Activated CD4-positive, alpha-beta T cell treated with anti-CD3 and anti-CD28 coated beads for 24 hours (primary cell): Measurements from ENCODE around the gene MAN2B2.
"Not testable (repeated sequence)": the region's sequence is repeated elsewhere in the genome, so short reads cannot be mapped to it uniquely, and the experiment has no call there.

ENCODE experiments used
- DNase-seq, 2 donors: peaks; one replicate each; pipeline ENCODE4 v3.0.0-alpha.2; 2020; ENCODE audit warnings: low read depth in 2 of 2

MAN2B2 gene

DNA sequence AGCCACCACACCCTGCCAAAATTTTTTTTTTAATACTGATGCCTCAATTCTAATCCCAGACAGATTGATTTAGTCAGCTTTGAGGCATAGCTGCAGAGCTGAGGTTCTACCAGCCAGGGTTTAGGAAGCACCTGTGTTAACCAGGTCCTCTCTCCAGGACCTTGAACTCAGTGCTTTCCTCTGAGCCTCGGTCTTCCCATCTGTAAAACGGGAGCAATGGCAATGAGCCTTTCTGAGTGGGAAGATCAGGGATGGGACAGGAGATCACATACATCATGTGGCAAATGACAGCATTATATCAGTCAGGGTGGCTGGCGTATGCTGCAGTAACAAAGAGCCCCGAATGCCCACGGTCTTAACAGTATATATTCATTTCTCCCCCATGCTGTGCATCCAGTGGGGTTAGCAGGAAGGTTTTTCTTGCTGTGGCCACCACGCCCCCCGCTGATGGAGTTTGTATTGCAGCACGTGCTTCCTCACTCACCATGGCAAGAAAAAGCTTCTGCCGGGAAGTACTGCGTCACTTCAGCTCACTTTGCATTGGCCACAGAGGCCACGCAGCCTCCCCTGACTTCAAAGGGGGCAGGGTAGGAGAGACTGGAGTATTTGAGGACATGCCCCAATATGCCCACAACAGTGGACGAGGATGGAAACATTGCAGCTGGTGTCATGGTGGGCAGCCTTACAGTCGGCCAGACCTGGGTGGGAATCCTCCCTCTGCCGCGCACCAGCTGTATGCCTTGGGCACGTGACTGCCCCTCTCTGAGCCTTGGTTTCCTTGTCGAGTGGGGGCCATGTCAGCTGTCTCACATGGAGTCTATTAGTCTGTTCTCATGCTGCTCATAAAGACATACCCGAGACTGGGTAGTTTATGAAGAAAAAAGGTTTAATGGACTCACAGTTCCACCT lies 41.4 kb downstream of the MAN2B2 start:
- DNase-seq, result no peak

DNA sequence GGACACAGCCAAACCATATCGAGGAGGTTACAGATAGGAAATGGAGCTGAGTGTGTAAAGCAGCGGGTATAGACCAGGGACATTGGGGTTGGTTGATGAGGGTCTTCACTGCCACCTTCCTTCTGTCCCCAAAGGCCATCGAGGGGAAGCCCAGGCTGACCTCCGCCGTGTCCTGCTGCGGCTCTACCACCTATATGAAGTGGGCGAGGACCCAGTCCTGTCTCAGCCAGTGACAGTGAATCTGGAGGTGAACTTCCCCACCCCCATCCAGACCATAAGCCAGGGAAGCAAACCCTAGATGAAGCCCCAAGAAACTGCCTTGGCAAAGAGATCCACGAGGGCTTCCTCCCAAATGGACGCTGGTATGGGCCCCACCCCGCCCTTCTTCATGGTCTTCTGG lies 42.3 kb downstream of the MAN2B2 start:
- no peak for DNase-seq

DNA sequence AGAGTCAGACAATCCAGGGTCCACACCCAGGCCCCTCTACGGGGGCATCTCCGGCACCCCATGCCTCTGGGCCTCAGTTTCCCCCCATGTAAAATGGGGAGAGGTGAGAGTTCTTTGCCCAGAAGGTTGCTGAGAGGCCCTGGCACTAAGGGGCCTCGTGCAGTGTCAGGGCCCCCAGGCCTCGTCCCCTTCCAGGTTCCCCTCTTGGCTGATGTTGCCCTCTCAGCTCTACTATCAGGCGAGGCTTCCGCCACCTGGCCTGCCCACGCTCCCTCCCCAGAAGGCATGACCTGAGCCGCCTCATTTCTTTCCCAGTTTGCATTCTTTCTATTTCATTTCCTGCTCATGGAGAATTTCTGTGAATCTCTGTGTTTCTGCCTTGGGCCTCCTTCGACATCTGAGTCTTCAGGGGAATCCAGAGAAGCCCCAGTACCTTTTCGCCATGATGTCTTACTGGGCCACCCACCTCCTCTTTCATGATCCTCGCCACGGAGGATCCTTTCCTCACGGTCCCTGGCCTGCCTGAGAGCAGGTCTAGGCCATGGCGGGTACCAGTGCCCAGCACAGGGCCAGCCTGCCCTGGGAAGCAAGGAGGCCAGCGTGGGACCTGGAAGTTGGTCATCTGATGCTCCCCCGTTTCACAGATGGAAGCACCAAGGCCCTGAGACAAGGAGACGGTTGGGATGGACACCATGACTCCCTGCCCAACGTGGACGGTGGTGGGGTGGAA lies 43.6 kb downstream of the MAN2B2 start:
- DNase-seq, result no peak

GRCh38 chr4:6619116-6619465 lies 44.1 kb downstream of the MAN2B2 start:
- no peak for DNase-seq

DNA sequence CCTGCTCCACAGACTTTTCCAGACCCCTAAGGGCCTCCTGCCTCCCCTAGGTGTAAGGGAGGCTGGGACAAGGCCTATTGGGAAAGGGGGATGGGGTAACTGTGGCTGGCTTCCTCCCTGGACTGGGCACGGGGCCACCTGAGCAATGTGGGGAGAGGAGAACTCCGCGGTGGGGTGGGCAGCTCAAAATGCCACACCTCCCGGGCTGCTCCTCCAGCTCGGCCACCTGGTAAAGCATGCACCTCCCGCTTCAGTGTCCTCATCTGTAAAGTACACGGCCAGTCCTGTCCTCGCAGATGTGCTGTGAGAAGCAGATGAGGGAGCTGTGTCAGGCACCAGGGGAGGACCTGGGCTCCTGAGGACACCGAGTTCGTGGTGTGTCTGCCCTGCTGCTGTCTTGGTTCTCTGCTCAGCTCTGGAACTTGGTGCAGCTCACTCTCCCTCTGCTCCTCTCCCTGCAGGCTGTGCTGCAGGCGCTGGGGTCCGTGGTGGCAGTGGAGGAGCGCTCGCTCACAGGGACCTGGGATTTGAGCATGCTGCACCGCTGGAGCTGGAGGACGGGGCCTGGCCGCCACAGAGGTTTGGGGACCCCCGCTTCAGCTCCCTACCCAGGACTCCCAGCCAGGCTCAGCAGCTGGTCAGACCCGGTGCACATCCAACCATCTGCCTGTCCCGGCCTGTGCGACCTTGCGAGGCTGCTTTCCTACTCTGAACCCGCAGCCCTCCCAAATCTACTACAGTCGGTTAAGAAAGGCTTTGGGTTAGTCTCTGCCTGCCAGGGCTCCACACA lies 44.7 kb downstream of the MAN2B2 start:
- DNase-seq, result no peak

GRCh38 chr4:6620296-6620695 lies 45.3 kb downstream of the MAN2B2 start:
- DNase-seq, result no peak

DNA sequence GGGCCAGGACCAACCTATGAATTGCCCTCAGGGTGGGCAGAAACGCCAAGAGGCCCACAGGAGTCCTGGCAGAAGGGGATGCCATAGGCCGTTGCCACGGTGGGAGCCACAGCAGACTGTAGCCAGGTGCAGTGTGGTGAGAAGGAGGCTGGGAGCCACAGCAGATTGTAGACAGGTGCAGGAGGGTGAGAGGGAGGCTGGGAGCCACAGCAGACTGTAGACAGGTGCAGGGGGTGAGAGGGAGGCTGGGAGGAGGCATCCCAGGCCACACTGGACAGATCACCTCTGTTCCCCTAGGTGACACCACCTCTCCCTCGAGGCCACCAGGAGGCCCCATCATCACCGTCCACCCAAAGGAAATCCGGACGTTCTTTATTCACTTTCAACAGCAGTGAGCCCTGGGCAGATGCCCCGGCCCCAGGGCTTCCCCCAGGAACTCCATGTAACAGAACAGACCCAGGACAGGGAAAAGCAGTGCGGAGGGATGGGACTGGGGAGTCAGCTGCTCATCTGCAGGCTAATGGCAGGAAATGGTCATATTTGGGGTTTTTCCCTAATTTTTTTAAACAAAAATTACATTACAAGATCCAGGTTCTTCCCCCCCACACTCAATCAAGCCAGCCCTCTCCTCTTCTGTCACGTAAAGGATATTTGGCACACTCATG lies 46.0 kb downstream of the MAN2B2 start:
- no peak for DNase-seq

GRCh38 chr4:6621556-6621927 lies 46.6 kb downstream of the MAN2B2 start:
- no peak for DNase-seq

DNA sequence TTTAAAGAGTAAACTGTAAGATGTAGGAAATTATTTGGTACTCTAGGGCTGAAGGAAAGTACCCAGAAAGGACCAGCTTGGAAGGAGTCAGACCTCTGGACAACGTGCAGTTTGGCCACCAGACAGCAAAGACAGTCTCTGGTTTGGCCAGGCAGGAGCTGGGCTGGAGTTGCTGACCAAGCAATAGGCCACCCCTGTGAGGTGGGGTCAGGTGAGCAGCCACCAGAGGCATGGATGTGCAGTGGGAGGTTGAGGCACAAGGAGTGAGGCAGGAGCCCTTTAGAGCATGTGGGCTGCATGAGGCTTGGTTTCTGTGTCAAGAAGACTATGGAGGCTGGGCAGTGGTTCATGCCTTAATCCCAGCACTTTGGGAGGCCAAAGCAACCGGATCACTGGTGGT lies 47.8 kb downstream of the MAN2B2 start:
- DNase-seq, result no peak

- DNase-seq, result no peak
Measured at GRCh38 chr4:6625256-6625655, 50.3 kb downstream of the MAN2B2 start.

DNA sequence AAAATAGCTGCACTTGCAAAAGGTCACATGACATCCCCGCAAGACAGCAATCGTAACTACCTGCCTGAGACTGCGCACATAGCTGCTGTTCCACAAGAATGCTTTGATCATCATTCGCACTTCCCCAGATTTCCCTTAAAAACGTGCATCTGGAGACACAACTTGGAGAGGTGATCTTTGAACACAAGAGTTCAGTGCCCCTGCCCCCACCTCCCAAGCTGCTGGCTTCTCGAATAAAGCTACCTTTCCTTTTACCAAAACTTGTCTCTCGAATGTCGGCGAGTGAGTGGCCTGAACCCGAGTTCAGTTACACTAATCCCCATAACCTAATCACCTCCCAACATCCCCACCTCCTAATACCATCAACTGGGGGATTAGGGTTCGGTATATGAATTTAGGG lies 51.1 kb downstream of the MAN2B2 start:
- no peak for DNase-seq

- DNase-seq, result no peak
Measured at GRCh38 chr4:6627832-6628231, 52.8 kb downstream of the MAN2B2 start.

DNA sequence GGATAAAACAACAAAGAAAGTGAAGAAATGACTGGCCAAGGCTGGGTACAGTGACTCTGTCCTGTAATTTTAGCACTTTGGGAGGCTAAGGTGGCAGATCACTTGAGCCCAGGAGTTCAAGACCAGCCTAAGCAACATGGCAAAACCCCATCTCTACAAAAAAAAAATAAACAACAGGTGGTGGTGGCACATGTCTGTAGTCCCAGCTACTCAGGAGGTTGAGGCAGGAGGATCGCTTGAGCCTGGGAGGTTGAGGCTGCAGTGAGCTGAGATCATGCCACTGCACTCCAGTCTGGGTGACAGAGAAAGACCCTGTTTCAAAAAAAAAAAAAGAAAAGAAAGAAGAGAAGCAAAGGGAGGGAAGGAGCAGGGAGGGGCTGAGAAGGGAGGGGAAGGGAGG lies 53.5 kb downstream of the MAN2B2 start:
- DNase-seq, result not testable (repeated sequence)

GRCh38 chr4:6632125-6632524 lies 57.1 kb downstream of the MAN2B2 start:
- no peak for DNase-seq

DNA sequence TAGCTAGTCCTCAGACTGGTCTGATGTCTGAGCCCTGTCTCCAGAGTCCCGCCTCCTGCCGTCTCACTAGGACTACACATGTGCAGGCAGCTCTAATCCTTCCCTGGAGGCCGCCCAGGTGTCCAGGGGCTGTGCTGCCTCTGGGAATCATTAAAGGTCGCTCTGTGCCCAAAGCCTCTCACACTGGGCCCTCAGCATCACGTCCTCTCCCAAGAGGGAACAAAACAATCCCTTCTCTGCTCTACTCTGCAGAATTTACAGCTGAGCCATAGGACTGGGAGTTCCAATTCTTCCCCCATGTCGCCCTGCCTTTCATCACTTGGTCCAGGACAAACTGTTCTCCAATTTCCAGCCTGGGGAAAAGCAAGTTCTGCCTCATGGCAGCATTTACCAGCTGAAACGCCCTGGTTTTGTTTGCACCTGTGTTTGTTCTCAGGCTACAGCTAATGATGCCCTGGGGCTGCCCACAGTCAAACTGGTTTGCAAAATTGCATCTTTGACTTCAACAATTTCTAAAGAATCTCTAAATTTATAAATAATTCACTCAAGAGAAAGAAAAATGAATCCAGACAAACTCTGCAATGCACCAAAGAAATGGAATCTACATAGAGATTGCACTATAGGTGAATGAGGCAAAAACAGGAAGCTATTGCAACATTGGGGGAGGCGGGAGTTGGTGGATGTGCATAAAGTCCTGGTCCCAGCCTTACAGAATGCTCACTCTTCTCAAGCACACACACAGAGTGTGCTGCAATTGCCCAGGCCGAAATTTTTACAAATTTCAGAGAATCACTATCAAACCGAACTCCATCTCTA lies 58.3 kb downstream of the MAN2B2 start:
- no peak for DNase-seq

DNA sequence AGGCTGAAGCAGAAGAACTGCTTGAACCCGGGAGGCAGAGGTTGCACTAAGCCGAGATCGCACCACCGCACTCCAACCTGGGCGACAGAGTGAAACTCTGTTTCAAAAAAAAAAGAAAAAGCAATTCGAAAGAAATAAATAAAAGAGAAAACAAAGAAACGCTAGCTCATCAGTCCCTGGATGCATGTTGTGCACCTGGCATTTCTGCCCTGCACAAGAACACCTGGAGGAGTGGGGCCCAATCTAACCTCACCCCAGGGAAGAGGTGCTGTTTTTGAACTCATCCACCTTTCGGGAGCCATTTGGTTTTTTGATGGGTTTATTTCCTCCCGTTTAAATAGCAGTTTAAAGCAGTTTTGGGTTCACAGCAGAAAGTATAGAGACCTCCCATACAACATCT lies 59.8 kb downstream of the MAN2B2 start:
- DNase-seq, result no peak

DNA sequence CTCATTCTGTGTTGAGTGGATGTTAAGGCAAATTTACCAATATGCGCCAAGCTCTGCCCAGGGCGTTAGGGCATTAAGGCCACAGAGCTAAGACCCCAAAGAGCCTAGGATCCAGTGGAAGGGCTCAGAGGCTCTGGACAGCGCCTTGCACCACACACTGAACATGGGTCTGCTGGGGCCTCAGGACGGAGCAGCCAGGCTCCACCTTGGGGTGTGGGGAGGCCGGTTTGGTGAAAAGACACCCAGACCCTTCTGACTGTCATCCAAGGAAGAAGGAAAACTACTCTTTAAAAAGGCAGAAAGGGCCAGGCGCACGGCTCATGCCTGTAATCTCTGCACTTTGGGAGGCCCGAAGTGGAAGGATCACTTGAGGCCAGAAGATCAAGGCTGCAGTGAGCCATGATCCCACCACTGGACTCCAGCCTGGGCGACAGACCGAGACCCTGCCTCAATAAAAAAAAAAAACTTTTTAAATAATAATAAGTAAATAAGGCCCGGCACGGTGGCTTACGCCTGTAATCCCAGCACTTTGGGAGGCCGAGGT lies 64.2 kb downstream of the MAN2B2 start:
- DNase-seq, result no peak

- peak; percentile 86 to 88 for DNase-seq
Measured at GRCh38 chr4:6640292-6641163, 65.5 kb downstream of the MAN2B2 start, which contains the start of gene MRFAP1. MRFAP1 (plus strand) TSS chr4:6640685; CDS start chr4:6640863, 178 bp downstream.

GRCh38 chr4:6641164-6641970 lies 66.4 kb downstream of the MAN2B2 start:
- no peak for DNase-seq
